B cell (primary cell): ENCODE results near the gene TAC3. TPM values are rescaled to one million over a fixed set of nuclear protein-coding genes. Genes with fewer than 3 reads are reported as not detected.

Experiments used
- ATAC-seq: fragments of 200-7000 bp; cut with Tn5 transposase; one replicate; pipeline ENCODE4 v1.10.0; 2021; ENCODE audit warnings: low read depth, mild to moderate bottlenecking, moderate number of reproducible peaks, moderate library complexity
- CTCF ChIA-PET: fragments of 350-600 bp; sonication (Branson Sonifier 250); formaldehyde crosslinking; loops from one replicate; lab custom pipeline; 2021; ENCODE audit warnings: antibody characterized with exemption, inconsistent platforms; lab: Charles Lee
- POLR2A ChIA-PET: fragments of 350-600 bp; sonication (Branson Sonifier 250); formaldehyde crosslinking; loops from one replicate; lab custom pipeline; 2021; ENCODE audit warnings: antibody characterized with exemption; lab: Charles Lee
- DNase-seq: peaks from one replicate; pipeline ENCODE4 v3.0.0; 2013
- H2AFZ ChIP-seq: 2 replicates; pipeline ENCODE4 v1.6.1; 2012; ENCODE audit warnings: mild to moderate bottlenecking, low read depth, low read length; ENCODE audit not compliant: insufficient read depth, poor library complexity, severe bottlenecking
- H3K27ac ChIP-seq, 2 donors: 1 replicate in 1 of 2; 2 replicates in 1 of 2; pipeline ENCODE4 v1.5.1; 2012 to 2013; ENCODE audit warnings: low read length in 2 of 2, mild to moderate bottlenecking in 2 of 2, moderate library complexity in 1 of 2
- H3K27me3 ChIP-seq, 4 experiments: fragments of 200-600 bp in 1 of 4; sonication (generic) in 1 of 4; replicated peaks in 1 of 4; 1 replicate in 2 of 4; 2 replicates in 2 of 4; pipeline versions ENCODE4 v1.6.1 to v1.7.0; 2013 to 2016; ENCODE audit warnings: low read length in 3 of 4, mild to moderate bottlenecking in 2 of 4, mixed read lengths in 1 of 4, moderate library complexity in 1 of 4; ENCODE audit not compliant: insufficient read depth in 4 of 4, control insufficient read depth in 3 of 4; ENCODE audit errors: control extremely low read depth in 1 of 4
- H3K36me3 ChIP-seq, 2 experiments: replicated peaks in 1 of 2; 1 replicate in 1 of 2; 2 replicates in 1 of 2; pipeline versions ENCODE4 v1.6.1 to v1.7.1; 2013; ENCODE audit warnings: low read length in 1 of 2; ENCODE audit not compliant: insufficient read depth in 2 of 2, control insufficient read depth in 1 of 2; ENCODE audit errors: control extremely low read depth in 1 of 2, extremely low read depth in 1 of 2
- H3K4me1 ChIP-seq, 2 donors: fragments of 200-600 bp in 1 of 2; sonication (generic) in 1 of 2; 1 replicate in 1 of 2; 2 replicates in 1 of 2; pipeline versions ENCODE4 v1.5.1 to v1.6.1; 2013 to 2017; ENCODE audit warnings: low read length in 2 of 2; ENCODE audit not compliant: control insufficient read depth in 2 of 2, insufficient read depth in 2 of 2
- H3K4me2 ChIP-seq: replicated peaks from 2 replicates; pipeline ENCODE3; 2012; ENCODE audit warnings: mild to moderate bottlenecking, low read depth, low read length; ENCODE audit not compliant: poor library complexity, severe bottlenecking
- H3K4me3 ChIP-seq, 5 experiments: fragments of 200-600 bp in 1 of 5; sonication (generic) in 1 of 5; 1 replicate in 3 of 5; 2 replicates in 2 of 5; pipeline versions ENCODE4 v1.5.1 to v1.7.0; 2011 to 2016; ENCODE audit warnings: low read length in 4 of 5, mild to moderate bottlenecking in 4 of 5, low read depth in 2 of 5, control low read depth in 1 of 5, moderate library complexity in 1 of 5; ENCODE audit not compliant: insufficient read depth in 1 of 5; ENCODE audit errors: control extremely low read depth in 1 of 5, extremely low read depth in 1 of 5
- H3K79me2 ChIP-seq: fragments of 200-600 bp; sonication (generic); one replicate; pipeline ENCODE4 v1.6.0; 2016; ENCODE audit warnings: low read length; ENCODE audit not compliant: control insufficient read depth, insufficient read depth
- H3K9ac ChIP-seq: fragments of 200-600 bp; sonication (generic); 2 replicates; pipeline ENCODE4 v1.6.1; 2017; ENCODE audit warnings: mild to moderate bottlenecking, low read length, moderate library complexity
- H3K9me3 ChIP-seq, 3 donors: one replicate each; pipeline versions ENCODE4 v1.6.1 to v1.7.1; 2013; ENCODE audit warnings: low read length in 2 of 3; ENCODE audit not compliant: control insufficient read depth in 2 of 3, insufficient read depth in 1 of 3; ENCODE audit errors: control extremely low read depth in 1 of 3
- H4K20me1 ChIP-seq: 2 replicates; pipeline ENCODE4 v1.6.0; 2012; ENCODE audit warnings: mild to moderate bottlenecking, low read length; ENCODE audit not compliant: insufficient read depth, control insufficient read depth, poor library complexity, severe bottlenecking
- H3K27ac Mint-ChIP-seq: one replicate; pipeline ENCODE4 v1.8.0; 2021; ENCODE audit warnings: mixed read lengths
- H3K27me3 Mint-ChIP-seq: one replicate; pipeline ENCODE4 v1.8.0; 2021; ENCODE audit warnings: mixed read lengths
- H3K4me1 Mint-ChIP-seq: one replicate; pipeline ENCODE4 v1.8.0; 2021; ENCODE audit warnings: mixed read lengths
- H3K4me3 Mint-ChIP-seq: one replicate; pipeline ENCODE4 v1.8.0; 2021; ENCODE audit warnings: mixed read lengths
- H3K9me3 Mint-ChIP-seq: one replicate; pipeline ENCODE4 v1.8.0; 2022; ENCODE audit warnings: mixed read lengths; ENCODE audit not compliant: insufficient read depth
- CTCF ChIP-seq: fragments of 200-600 bp; IDR thresholded peaks from one replicate; pipeline ENCODE4 v1.8.0; 2022; ENCODE audit warnings: antibody characterized with exemption, mild to moderate bottlenecking
- EZH2 ChIP-seq: IDR thresholded peaks from 2 replicates; pipeline ENCODE4 v1.6.1; 2012; ENCODE audit warnings: borderline replicate concordance, low read depth, mild to moderate bottlenecking, moderate library complexity, low read length; ENCODE audit not compliant: insufficient read depth, poor library complexity, severe bottlenecking
- WGBS: methylation state at CpG from one replicate; pipeline ENCODE4 v1.1.5; 2013; ENCODE audit warnings: missing lambda C conversion rate; ENCODE audit not compliant: insufficient coverage; 5-methylcytosine and 5-hydroxymethylcytosine counted together
- intact Hi-C: fragments of 100-400 bp; cut with micrococcal nuclease; formaldehyde crosslinking; loops from one replicate; pipeline ENCODE4 v1.10.0; 2022
- polyA minus RNA-seq: library from RNA; depleted of rRNA, polyadenylated mRNA; stranded (reverse); fragments of >200 nt; gene quantifications from 2 replicates; pipeline ENCODE4 v1.2.3, GENCODE V29; 2012
- polyA plus RNA-seq: library from polyadenylated mRNA; depleted of rRNA; stranded (reverse); fragments of >200 nt; gene quantifications from 2 replicates; pipeline ENCODE4 v1.2.3, GENCODE V29; 2012
- total RNA-seq, 2 donors: library from RNA; stranded (reverse); fragments of 120-200 nt in 1 of 2; gene quantifications; 1 replicate in 1 of 2; 2 replicates in 1 of 2; pipeline versions ENCODE4 v1.2.3 to v1.2.4, GENCODE V29; 2013 to 2022

The TAC3 gene
- total RNA-seq: not detected in 2 replicates
- total RNA-seq (2013): not detected
- 0.24 TPM in 1 of 2 replicates, not detected in the other for polyA plus RNA-seq
- polyA minus RNA-seq: not detected in 2 replicates

GRCh38 chr12:57016348-57016747 lies at the start of gene TAC3:
Gene TAC3, minus strand, starts transcription at chr12:57016529. Its CDS starts 732 bp downstream, at chr12:57015797.
- peaks cover 18% of the 10 kb centered on the region for H3K27me3 Mint-ChIP-seq
- no peaks in the 10 kb centered on the region for H3K79me2 ChIP-seq
- DNase-seq (no peak), ATAC-seq (no peak)
- H3K27me3 ChIP-seq: peaks cover 0 to 3% (median 1%) of the 10 kb centered on the region in 4 experiments
- peaks cover 5 to 17% of the 10 kb centered on the region in 2 donors for H3K4me1 ChIP-seq
- WGBS: 93% methylated on average over 4 of the region's 6 CpGs
- TF ChIP-seq EZH2: no peak
- TF ChIP-seq CTCF: no peak
- H3K27ac Mint-ChIP-seq: no peak within 1 kb of the TSS
- peaks cover 16% of the 10 kb centered on the region for H3K4me1 Mint-ChIP-seq
- H3K4me2 ChIP-seq: no peak within 1 kb of the TSS
- CTCF ChIA-PET: interaction anchor here (0.7 to 1.4 kb wide), 3 partner anchors 11 to 52 kb away, joined by 3 to 5 read pairs (median 3); no protein-coding TSS in a partner anchor
- no peak within 1 kb of the TSS for H3K4me3 Mint-ChIP-seq
- H3K4me3 ChIP-seq: no peak within 1 kb of the TSS
- intact Hi-C loops: no loop called here
- no peak within 1 kb of the TSS for H3K9ac ChIP-seq
- no peak within 1 kb of the TSS for H2AFZ ChIP-seq
- POLR2A ChIA-PET: no interaction called here
- no peaks in the 10 kb centered on the region for H3K9me3 Mint-ChIP-seq
- H3K36me3 ChIP-seq: no peaks in the 10 kb centered on the region
- no peaks in the 10 kb centered on the region for H3K9me3 ChIP-seq
- H3K27ac ChIP-seq: no peak within 1 kb of the TSS
- H4K20me1 ChIP-seq: no peaks in the 10 kb centered on the region

- Histone ChIP-seq H4K20me1 (no peaks in the 10 kb centered on the region), H3K27ac (peak overlapping the region; percentile 61 to 87), H3K79me2 (peaks cover 10% of the 10 kb centered on the region), H3K4me3 (peak overlapping the region in 2 of 5 experiments; percentile 3 to 53), H3K4me2 (peak overlapping the region; percentile 60), H3K4me1 (peaks cover 14 to 25% of the 10 kb centered on the region in 2 donors), H2AFZ (peak overlapping the region; percentile 29), H3K9ac (peak overlapping the region; percentile 40), H3K9me3 (no peaks in the 10 kb centered on the region), H3K27me3 (no peaks in the 10 kb centered on the region), H3K36me3 (peaks cover 1 to 21% of the 10 kb centered on the region in 2 experiments)
- POLR2A ChIA-PET: interaction anchor here (1.4 kb wide), 1 partner anchor 48 kb away, joined by 12 read pairs; no protein-coding TSS in a partner anchor
- no CpG with 5 or more reads among the region's 5 CpGs for WGBS
- DNase-seq (peak; percentile 84), ATAC-seq (peak; percentile 85)
- CTCF ChIA-PET: interaction anchor here (0.9 to 20.9 kb wide), 7 partner anchors 15 to 108 kb away, joined by 3 to 406 read pairs (median 7); partner anchors contain the start of genes NAB2, NEMP1, STAT6 and ZBTB39
- TF ChIP-seq CTCF (no peak), EZH2 (no peak)
- Mint-ChIP-seq H3K4me1 (peaks cover 38% of the 10 kb centered on the region), H3K4me3 (peak overlapping the region; percentile 57), H3K9me3 (no peaks in the 10 kb centered on the region), H3K27me3 (no peaks in the 10 kb centered on the region), H3K27ac (peak overlapping the region; percentile 46)
- intact Hi-C loops: loop anchor here (2.0 kb wide), 2 partner anchors 15 to 307 kb away; partner anchors contain the start of gene NEMP1
Observed at GRCh38 chr12:57063991-57064685, 47.8 kb upstream of the TAC3 start.
